ENCODE measurements around the gene TNFRSF11A. TPM values are rescaled to one million over a fixed set of nuclear protein-coding genes. Genes with fewer than 3 reads are reported as not detected.

The TNFRSF11A gene
- total RNA-seq, 1 experiment from 2014 or later: 3.2 TPM

DNA sequence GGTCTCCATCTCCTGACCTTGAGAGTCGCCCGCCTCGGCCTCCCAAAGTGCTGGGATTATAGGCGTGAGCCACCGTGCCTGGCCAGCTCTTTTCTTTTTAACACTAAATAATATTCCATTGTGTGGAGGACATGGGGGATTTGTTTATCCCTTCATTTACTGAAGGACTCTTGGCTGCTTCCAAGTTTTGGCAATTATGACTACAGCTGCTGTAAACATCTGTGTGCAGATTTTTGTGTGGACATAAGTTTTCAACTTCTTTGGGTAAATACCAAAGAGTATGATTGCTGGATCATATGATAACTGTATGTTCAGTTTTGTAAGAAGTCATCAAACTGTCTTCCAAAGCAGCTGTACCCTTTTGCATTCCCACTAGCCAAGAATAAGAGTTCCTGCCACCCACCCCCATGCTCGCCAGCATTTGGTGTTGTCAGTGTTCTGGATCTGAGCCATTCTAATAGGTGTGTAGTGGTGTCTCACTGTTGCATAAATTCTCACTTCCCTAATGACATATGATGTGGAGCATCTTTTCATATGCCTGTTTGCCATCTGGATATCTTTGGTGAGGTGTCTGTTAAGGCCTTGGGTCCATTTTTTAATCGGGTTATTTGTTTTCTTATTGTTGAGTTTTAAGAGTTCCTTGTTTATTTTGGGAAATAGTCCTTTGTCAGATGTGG lies 52.2 kb downstream of the TNFRSF11A start:
- ATAC-seq (no peak), DNase-seq (ENCODE audit: low read depth, low spot score) (no peak)
- intact Hi-C loops (cut with micrococcal nuclease): no loop called here
- no peak overlapping the region for H3K27ac ChIP-seq (ENCODE audit: low read depth, low read length)
- no peaks in the 10 kb centered on the region for H3K36me3 ChIP-seq (ENCODE audit: control insufficient read depth in 1 of 2, insufficient read depth in 2 of 2, low read length in 2 of 2)
- H3K79me2 ChIP-seq (ENCODE audit: insufficient read depth, low read length): no peaks in the 10 kb centered on the region
- H4K20me1 ChIP-seq (ENCODE audit: insufficient read depth): no peaks in the 10 kb centered on the region
- ChIA-PET POLR2A (no interaction called here), CTCF (no interaction called here), RAD21 (ENCODE audit: low non-redundant PET in 1 of 2, low total read pairs in 2 of 2, uncharacterized antibody in 2 of 2, unreplicated experiment in 2 of 2) (no interaction called here)
- H3K9ac ChIP-seq (ENCODE audit: low read length): no peak overlapping the region
- TF ChIP-seq, protein P1, sequence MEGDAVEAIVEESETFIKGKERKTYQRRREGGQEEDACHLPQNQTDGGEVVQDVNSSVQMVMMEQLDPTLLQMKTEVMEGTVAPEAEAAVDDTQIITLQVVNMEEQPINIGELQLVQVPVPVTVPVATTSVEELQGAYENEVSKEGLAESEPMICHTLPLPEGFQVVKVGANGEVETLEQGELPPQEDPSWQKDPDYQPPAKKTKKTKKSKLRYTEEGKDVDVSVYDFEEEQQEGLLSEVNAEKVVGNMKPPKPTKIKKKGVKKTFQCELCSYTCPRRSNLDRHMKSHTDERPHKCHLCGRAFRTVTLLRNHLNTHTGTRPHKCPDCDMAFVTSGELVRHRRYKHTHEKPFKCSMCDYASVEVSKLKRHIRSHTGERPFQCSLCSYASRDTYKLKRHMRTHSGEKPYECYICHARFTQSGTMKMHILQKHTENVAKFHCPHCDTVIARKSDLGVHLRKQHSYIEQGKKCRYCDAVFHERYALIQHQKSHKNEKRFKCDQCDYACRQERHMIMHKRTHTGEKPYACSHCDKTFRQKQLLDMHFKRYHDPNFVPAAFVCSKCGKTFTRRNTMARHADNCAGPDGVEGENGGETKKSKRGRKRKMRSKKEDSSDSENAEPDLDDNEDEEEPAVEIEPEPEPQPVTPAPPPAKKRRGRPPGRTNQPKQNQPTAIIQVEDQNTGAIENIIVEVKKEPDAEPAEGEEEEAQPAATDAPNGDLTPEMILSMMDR (IDR thresholded peaks at IDR 0.05 in 2 of 3, conservative IDR thresholded peaks at IDR 0.05 in 1 of 3; ENCODE audit: borderline replicate concordance in 1 of 3, insufficient read depth in 1 of 3, low read depth in 2 of 3, low read length in 2 of 3): no peak
- no peak for TF ChIP-seq CEBPB (IDR thresholded peaks at IDR 0.05; ENCODE audit: low read depth)
- no peak for TF ChIP-seq SRF (IDR thresholded peaks at IDR 0.05; ENCODE audit: low read depth)
- no peak for TF ChIP-seq EZH2 (IDR thresholded peaks at IDR 0.05)
- no peak for TF ChIP-seq RAD21 (IDR thresholded peaks at IDR 0.05; ENCODE audit: low read depth)
- H3K27me3 ChIP-seq (ENCODE audit: insufficient read depth, low read length): no peaks in the 10 kb centered on the region
- no peak overlapping the region for H3K4me3 ChIP-seq (replicated peaks in 1 of 2; ENCODE audit: low read depth in 1 of 2, low read length in 2 of 2)
- H3K9me2 ChIP-seq (ENCODE audit: insufficient read depth): no peaks in the 10 kb centered on the region
- H3K4me2 ChIP-seq (ENCODE audit: low read length): no peak overlapping the region
- no peaks in the 10 kb centered on the region for H3K9me3 ChIP-seq (ENCODE audit: control insufficient read depth in 1 of 2, insufficient read depth in 1 of 2, low read depth in 1 of 2, low read length in 2 of 2)
- no TSS peak for BruUV-seq (replicated peaks)
- H3K4me1 ChIP-seq (ENCODE audit: control insufficient read depth in 1 of 2, insufficient read depth in 2 of 2, low read length in 2 of 2): no peaks in the 10 kb centered on the region
- no peak overlapping the region for H2AFZ ChIP-seq (ENCODE audit: low read depth, low read length, poor library complexity, severe bottlenecking)

DNA sequence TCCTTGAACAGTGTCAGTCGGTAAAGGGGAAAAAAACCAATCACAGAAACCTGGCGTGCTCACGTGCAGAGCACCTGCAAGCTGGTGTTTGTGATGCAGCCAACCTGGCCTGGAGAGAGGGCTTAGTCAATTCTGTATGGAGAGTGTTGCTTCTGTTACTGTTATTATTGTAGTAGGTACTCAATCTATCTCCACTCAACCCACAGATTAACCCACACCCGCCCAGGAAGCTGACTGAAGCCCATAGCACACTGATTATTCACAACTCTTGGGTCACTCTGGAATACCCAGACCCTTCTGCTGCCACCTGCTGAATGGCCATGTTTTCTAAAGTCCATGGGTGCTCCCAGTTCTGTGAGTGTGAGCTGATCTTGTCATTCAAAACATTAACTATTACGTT lies 53.9 kb downstream of the TNFRSF11A start:
- H2AFZ ChIP-seq (ENCODE audit: low read depth, low read length, poor library complexity, severe bottlenecking): no peak overlapping the region
- TF ChIP-seq ELF1 (IDR thresholded peaks at IDR 0.05; ENCODE audit: borderline replicate concordance, low read depth) (no peak), FOSL1 (IDR thresholded peaks at IDR 0.05; ENCODE audit: low read depth) (no peak), CBX3 (IDR thresholded peaks at IDR 0.05; ENCODE audit: low read depth) (no peak), TCF7L2 (IDR thresholded peaks at IDR 0.05; ENCODE audit: borderline replicate concordance, extremely low read depth, insufficient read depth, insufficient read length) (no peak)
- TF ChIP-seq, protein P2, sequence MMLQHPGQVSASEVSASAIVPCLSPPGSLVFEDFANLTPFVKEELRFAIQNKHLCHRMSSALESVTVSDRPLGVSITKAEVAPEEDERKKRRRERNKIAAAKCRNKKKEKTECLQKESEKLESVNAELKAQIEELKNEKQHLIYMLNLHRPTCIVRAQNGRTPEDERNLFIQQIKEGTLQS (IDR thresholded peaks at IDR 0.05): no peak
- TF ChIP-seq, protein P3, sequence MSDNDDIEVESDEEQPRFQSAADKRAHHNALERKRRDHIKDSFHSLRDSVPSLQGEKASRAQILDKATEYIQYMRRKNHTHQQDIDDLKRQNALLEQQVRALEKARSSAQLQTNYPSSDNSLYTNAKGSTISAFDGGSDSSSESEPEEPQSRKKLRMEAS (IDR thresholded peaks at IDR 0.05): no peak
- RAD21 ChIA-PET (ENCODE audit: low non-redundant PET in 1 of 2, low total read pairs in 2 of 2, uncharacterized antibody in 2 of 2, unreplicated experiment in 2 of 2): no interaction called here
- H3K27ac ChIP-seq (ENCODE audit: low read depth, low read length): no peak overlapping the region
- BruUV-seq (replicated peaks): no TSS peak
- POLR2A ChIA-PET: no interaction called here
- no peak overlapping the region for H3K4me2 ChIP-seq (ENCODE audit: low read length)
- H3K27me3 ChIP-seq (ENCODE audit: insufficient read depth, low read length): no peaks in the 10 kb centered on the region
- no peak for ATAC-seq
- H3K36me3 ChIP-seq (ENCODE audit: control insufficient read depth in 1 of 2, insufficient read depth in 2 of 2, low read length in 2 of 2): no peaks in the 10 kb centered on the region
- intact Hi-C loops (cut with micrococcal nuclease): no loop called here
- no peaks in the 10 kb centered on the region for H3K79me2 ChIP-seq (ENCODE audit: insufficient read depth, low read length)
- H4K20me1 ChIP-seq (ENCODE audit: insufficient read depth): no peaks in the 10 kb centered on the region
- H3K4me1 ChIP-seq (ENCODE audit: control insufficient read depth in 1 of 2, insufficient read depth in 2 of 2, low read length in 2 of 2): no peaks in the 10 kb centered on the region
- CTCF ChIA-PET: no interaction called here
- H3K4me3 ChIP-seq (replicated peaks in 1 of 2; ENCODE audit: low read depth in 1 of 2, low read length in 2 of 2): no peak overlapping the region
- H3K9me2 ChIP-seq (ENCODE audit: insufficient read depth): no peaks in the 10 kb centered on the region
- no peaks in the 10 kb centered on the region for H3K9me3 ChIP-seq (ENCODE audit: control insufficient read depth in 1 of 2, insufficient read depth in 1 of 2, low read depth in 1 of 2, low read length in 2 of 2)
- no peak for DNase-seq (ENCODE audit: low read depth, low spot score)
- no peak overlapping the region for H3K9ac ChIP-seq (ENCODE audit: low read length)

Measured in HCT116 (cell line).